Neural cell (in vitro differentiated cells): ENCODE results near the gene PPFIBP1.
"Not testable (repeated sequence)": the region's sequence is repeated elsewhere in the genome, so short reads cannot be mapped to it uniquely, and the experiment has no call there.

Experiments
- CTCF ChIP-seq: fragments of 450-650 bp; IDR thresholded peaks from 2 replicates; pipeline ENCODE4 v1.5.1; 2014; ENCODE audit warnings: antibody characterized with exemption, mild to moderate bottlenecking, moderate library complexity; ENCODE audit not compliant: poor library complexity, severe bottlenecking
- EP300 ChIP-seq: fragments of 450-650 bp; conservative IDR thresholded peaks from 2 replicates; pipeline ENCODE4 v1.6.1; 2014; ENCODE audit warnings: antibody characterized with exemption, mild to moderate bottlenecking, moderate library complexity; ENCODE audit not compliant: poor library complexity, severe bottlenecking
- EZH2 ChIP-seq: fragments of 200-600, 300-800 bp; shearing (Covaris generic), sonication (generic); IDR thresholded peaks from 2 replicates; pipeline ENCODE4 v1.6.1; 2014; ENCODE audit warnings: antibody characterized with exemption, low read length, borderline replicate concordance, mild to moderate bottlenecking; ENCODE audit not compliant: insufficient read depth, poor library complexity, severe bottlenecking
- MXI1 ChIP-seq: fragments of 450-650 bp; conservative IDR thresholded peaks from 2 replicates; pipeline ENCODE4 v1.6.1; 2014; ENCODE audit warnings: antibody characterized with exemption, mild to moderate bottlenecking; ENCODE audit not compliant: poor library complexity, severe bottlenecking
- POLR2AphosphoS5 ChIP-seq: IDR thresholded peaks from 2 replicates; pipeline ENCODE4 v1.6.1; 2012
- REST ChIP-seq: IDR thresholded peaks from 2 replicates; pipeline ENCODE4 v1.6.1; 2012; ENCODE audit warnings: borderline replicate concordance
- SMC3 ChIP-seq: fragments of 450-650 bp; conservative IDR thresholded peaks from 2 replicates; pipeline ENCODE4 v1.6.1; 2014; ENCODE audit warnings: antibody characterized with exemption, mild to moderate bottlenecking, moderate library complexity; ENCODE audit not compliant: poor library complexity

- not testable (repeated sequence) for TF ChIP-seq CTCF, REST, SMC3, EZH2, MXI1, POLR2AphosphoS5, EP300
Measured at GRCh38 chr12:27642361-27642760, 118.4 kb downstream of the PPFIBP1 start.
